HTR-8/SVneo (cell line): Measurements from ENCODE around the gene CCL19.
"Not testable (repeated sequence)": the region's sequence is repeated elsewhere in the genome, so short reads cannot be mapped to it uniquely, and the experiment has no call there.

Source experiments
- DNase-seq: peaks from one replicate; pipeline ENCODE4 v3.0.0; 2011; ENCODE audit warnings: low spot score, mixed read lengths; ENCODE audit not compliant: insufficient read length
- FAIRE-seq: peaks from 2 replicates; lab custom pipeline; 2011; peaks lifted over from hg19 to GRCh38; lab: Jason Lieb, UNC

The CCL19 gene

DNA sequence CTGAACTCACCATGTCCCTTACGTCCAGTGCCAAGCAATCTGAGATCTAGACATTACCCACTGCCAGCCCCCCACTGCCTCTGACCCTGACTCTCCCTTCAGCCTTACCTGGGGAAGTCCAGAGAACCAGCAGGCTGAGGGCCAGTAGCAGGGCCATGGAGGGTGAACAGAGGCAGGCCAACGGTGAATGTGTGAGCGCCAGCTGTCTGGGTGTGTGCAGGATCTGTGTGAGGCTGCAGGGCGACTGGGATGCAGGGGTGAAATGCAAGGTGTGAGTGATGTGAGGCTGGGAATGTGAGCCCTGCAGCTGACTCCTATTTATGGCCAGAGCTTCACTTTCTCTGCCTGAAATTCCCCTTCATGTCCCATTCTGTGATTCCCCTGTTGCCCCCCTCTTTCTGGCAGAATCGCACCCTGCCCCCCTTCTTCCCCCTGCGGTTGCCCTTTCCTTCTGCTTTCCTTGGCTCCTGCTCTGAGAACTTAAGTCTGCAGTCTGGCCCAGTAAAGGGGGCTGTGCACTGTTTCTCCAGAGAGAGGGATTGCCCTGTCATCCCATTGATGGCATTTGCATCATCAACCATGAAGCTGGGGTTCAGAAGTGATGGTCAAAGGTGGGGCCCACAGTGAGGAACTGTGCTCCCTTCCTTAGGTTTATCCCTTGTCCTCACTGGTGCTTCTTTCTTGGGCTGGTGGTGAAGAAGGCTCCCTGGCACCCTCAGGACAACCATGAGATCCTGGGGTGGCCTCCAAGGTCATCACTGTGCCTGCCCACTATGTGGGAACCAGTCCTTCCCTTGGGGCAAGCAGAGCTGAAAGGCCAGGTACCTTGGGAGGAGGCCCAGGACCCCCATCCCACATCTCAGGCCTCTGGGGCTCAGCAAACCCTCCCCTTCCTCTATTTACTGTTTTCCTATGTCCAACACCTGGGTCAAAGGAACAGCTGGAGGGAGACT, at the start of gene CCL19:
Gene CCL19, minus strand, starts transcription at position 294 of the 953 bp plus-strand sequence. Its CDS starts 137 bp downstream, at position 157.
- no peak for DNase-seq
- FAIRE-seq = no peak

DNA sequence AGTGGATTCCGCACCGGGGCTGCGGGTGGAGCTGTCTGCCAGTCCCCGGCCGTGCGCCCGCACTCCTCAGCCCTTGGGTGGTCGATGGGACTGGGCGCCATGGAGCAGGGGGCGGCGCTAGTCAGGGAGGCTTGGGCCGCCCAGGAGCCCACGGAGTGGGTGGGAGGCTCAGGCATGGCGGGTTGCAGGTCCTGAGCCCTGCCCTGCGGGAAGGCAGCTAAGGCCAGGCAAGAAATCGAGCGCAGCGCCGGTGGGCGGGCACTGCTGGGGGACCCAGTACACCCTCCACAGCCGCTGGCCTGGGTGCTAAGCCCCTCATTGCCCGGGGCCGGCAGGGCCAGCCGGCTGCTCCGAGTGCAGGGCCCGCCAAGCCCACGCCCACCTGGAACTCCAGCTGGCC, 49.1 kb upstream of the CCL19 start:
- not testable (repeated sequence) for DNase-seq, FAIRE-seq

DNA sequence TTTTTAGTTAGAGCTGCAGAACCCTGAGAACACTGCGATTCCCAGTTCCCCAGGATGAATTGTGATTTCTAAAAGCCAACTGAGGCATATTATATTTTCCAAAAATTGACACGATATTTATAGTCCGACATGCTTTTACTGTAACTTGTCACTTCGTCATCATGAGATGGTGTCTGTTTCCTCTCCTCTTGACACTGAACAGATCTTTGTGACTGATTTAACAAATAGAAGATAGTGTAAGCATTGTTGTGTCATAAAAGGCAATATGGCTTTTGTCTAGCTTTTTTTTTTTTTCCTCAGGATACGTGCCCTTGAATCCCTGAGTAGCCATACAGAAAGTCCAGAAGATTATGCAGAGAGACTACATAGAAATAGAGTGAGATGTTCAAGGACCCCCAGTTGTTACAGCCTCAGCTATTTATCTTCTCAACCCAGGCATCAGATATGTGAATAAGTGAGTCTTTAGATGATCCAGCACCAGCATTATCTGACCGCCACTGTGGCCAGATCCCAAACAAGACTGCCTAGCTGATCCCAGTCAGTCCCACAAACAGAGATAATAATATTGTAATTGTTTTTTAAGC, 46.7 kb upstream of the CCL19 start:
- no peak for FAIRE-seq
- no peak for DNase-seq

DNA sequence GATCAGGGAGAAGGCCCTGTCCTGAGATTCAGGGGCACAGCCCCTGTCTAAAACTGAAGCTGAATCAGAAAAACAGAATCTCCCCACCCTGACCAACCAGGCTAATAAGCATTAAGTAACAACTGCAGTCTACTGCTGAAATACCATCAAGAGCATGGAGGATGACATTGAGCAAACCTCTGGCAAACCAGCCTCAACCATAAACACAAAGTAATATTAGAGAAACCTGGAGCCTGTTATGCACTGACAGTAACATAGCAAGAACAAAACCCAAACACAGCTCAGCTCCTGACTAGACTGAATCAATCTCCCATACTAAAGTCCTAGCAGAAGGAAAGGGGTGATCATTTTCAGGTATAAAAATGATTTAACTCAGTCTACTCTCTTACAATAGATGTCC, 43.6 kb upstream of the CCL19 start:
- no peak for DNase-seq
- no peak for FAIRE-seq

DNA sequence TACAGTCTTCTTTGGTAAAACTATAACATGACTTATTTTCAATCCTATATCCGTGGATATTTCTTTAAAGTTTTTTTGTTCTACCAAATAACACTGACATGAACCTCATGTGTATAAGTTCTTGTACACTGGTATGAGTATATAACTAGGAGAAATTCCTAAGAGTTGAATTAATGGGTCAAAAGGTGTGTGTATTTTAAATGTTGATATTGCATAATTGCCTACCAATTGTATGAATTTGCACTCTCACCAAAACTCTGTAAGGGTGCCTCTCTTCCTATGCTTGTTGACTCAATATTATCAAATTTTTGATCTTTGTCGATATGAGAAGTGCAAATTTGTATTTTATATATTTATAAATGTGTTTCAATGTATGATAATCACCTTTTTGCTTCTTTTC, 41.8 kb upstream of the CCL19 start:
- FAIRE-seq = no peak

DNA sequence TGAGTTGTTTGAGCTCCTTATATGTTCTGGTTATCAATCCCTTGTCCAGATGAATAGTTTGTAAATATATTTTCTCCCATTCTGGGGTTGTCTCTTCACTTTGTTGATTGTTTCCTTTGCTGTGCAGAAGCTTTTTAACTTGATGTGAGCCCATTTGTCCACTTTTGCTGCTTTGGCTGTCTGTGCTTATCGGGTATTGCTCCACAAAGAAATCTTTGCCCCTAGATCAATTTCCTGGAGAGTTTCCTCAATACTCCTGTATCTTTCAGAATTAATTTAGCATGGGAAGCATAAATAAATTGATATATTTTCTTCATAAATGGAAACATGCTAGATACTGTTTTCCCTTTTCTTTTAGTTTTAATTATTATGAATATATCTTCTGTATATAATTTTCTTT, 41.4 kb upstream of the CCL19 start:
- DNase-seq = no peak
- FAIRE-seq = no peak

More for the DNA sequence above, 41.8 kb upstream of the CCL19 start:
- DNase-seq = no peak

DNA sequence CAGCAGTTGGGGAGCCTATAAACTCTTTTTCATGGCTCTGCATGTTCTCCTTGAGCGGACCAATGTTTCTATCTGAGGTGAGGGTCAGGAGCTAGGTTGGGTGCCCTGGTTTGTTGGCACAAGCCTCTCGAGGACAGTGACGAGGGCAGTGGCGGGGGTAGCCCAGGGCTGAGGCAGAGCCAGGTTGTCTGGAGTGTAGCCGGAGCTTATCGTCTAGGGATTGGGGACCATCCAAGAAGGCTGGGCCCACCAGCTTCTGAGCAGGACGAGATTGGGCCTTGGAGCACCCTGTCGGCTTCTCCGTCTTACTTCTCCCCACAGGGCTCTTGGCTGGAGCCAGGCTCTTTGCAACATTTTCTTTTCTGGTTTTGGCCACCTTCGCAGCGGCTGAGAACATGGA, 32.1 kb upstream of the CCL19 start:
- FAIRE-seq = no peak

DNA sequence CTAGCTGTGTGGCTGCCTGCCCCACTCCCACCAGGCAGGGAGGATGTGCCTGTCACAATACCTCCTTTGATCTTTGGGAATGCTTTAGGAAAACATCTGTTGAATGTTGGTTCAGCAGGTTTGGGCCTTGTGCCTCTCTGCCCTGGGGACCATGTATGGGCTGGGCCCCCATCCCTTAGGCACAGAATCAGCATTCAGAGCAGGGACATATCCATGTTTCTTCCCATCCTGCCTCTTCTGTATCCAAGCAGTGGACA, 28.6 kb upstream of the CCL19 start:
- not testable (repeated sequence) for FAIRE-seq

More for the DNA sequence above, 32.1 kb upstream of the CCL19 start:
- no peak for DNase-seq

DNA sequence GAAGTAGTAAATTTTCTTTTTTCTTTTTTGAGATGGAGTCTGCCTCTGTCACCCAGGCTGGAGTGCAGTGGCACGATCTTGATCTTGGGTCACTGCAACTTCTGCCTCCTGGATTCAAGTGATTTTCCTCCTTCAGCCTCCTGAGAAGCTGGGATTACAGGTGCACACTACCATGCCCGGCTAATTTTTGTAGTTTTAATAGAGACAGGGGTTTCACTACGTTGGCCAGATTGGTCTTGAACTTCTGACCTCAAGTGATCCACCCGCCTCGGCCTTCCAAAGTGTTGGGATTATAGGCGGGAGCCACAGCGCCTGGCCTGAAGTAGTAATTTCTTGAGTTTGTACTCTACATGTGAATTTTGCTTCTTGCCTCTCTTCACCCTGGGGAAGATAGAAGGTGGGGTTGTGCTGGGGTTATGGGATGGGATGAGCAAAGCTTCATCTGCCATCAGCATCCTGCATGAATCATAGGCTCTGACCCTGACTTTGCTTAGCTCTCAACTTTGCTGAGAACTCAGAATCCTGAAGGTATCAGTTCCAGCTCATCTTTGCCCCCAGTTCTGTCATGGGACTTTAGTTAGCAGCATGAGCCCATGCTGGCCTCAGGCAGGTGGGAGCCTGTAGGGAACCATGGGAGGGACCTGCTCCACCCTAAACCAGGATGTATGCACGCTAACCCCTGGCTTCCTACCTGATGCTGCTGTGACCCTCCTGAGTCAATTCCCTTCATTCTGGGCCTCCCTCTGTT, 28.1 kb upstream of the CCL19 start:
- no peak for FAIRE-seq
- DNase-seq = no peak

More for the DNA sequence above, 28.6 kb upstream of the CCL19 start:
- DNase-seq = not testable (repeated sequence)

DNA sequence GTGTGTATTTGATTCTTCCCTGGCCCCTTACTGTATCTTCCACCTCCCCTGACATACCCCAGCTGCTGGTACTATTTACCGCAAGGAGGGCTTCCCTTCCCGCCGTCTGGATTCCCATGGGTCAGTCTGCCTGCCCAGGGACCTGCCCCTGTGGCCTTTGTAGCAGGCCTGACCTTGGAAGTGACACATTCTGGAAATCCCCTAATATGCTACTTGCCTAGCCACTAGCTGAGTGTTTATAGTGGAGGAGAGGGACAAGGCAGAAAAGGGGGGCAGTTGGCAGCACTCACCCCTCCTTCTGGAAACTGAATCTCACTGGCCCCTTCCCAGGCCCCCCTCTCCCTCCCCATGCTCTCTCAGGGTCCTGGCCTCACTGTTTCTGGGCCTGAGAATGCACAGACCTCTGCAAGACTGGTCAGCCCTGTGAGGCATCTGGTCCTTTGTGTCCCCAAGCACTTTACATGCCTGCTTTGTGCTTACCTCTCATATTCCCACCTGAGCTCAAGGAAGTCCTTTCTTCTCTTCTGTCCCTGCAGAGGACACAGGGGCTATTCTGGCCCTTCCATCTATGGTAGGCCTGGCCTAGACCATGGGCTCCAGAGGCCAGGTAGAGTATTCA, 27.0 kb upstream of the CCL19 start:
- FAIRE-seq = no peak
- DNase-seq = no peak

DNA sequence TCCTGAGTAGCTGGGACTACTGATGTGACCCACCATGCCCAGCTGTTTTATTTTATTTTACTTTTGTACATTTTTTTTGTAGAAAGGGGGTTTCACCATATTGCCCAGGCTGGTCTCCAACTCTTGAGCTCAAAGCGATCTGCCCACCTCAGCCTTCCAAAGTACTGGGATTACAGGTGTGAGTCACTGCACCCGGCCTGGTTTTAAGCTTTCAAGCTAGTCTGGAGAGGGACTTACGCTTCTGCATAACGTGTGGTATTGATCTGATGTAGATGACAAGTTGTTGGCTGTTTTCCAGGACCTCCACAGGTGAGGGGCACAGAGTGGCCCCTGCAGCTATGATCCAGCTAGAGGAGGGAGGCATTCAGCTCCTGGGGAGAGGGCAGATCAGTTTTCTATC, 25.6 kb upstream of the CCL19 start:
- FAIRE-seq = no peak

DNA sequence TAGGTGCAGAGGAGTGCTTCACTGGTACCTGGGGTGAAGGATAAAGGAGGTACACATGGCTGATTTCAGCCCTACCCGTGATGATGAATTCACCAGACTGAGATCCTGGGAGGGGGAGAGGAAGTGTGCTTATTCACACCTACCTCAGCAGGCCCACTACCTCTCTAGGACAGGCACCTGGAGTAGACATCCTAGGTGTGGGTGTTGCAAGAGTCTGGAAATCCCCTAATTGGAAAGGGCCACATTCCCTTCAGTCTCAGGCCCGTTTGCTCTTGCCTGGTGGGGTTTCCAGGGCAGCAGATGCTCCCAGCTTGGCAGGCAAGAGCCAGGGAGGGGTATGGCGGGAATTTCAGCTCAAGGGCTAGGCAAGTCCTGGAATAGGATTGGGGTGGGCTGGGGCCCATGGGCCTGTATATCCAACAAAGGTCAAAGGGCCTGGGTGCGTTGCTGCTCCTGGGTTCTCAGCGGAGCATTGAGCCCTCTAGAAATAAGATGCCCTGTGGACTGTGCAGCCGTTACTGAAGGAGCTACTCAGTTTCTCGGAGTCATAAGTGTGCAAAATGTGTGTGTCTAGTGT, 24.7 kb upstream of the CCL19 start:
- FAIRE-seq = no peak

More for the DNA sequence above, 25.6 kb upstream of the CCL19 start:
- DNase-seq = no peak

DNA sequence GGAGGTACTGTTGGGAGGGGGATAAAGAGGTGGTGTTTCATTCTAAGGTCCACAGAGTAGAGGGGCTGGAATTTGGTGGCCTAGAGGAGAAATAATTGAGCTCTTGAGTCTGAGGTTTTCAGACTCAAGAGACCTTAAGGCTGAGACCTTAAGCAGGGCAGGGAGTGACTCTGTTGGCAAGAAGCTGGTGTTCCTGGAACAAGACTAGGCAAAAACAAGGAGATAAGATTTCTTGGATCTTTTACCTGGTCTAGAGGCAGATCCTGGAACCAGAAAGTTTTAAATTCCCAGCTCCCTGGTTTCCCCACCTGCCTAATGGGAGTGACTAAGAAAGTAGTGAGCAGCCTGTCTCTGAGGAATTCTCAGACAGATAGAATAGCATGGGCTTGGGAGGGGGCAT, 22.9 kb upstream of the CCL19 start:
- DNase-seq = no peak
- FAIRE-seq = no peak

More for the DNA sequence above, 24.7 kb upstream of the CCL19 start:
- no peak for DNase-seq

DNA sequence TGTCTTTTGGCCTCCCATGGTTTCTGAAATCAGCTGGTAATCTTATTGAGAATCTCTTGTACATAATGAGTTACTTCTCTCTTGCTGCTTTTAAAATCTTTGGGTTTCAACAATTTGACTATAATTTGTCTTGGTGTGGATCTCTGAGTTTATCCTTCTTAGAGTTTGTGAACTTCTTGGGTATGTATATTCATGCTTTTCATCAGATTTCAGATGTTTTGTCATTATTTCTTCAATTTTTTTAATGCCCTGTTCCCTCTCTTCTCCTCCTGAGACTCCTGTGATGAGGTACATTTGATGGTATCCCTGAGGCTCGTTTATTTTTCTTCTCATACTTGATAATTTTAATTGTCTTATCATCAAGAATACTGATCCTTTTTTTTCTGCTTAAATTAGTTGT, 21.1 kb upstream of the CCL19 start:
- FAIRE-seq = no peak
- no peak for DNase-seq

DNA sequence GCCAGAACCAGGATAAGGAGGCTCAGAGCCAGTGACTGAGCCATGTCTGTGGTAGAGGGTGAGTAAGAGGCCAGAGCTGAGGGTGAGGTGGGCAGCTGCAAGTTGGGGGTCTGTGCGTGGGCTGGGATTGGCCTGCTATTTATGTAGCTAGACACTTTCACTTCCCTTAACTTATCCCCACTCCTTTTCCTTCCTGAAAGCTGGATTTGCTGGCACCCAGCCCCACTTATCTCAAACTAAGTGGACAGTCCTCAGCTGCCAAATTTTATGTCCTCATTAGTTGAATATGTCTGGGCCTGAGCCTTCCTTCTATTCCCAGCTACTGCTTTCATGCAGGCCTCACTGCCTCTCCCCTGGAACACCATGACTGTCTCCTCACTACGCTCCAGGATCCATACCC, 18.9 kb upstream of the CCL19 start, which contains the start of gene CCL21:
Gene CCL21, minus strand, starts transcription at position 114 of the 400 bp plus-strand sequence. Its CDS starts 70 bp downstream, at position 44.
- no peak for FAIRE-seq
- no peak for DNase-seq

DNA sequence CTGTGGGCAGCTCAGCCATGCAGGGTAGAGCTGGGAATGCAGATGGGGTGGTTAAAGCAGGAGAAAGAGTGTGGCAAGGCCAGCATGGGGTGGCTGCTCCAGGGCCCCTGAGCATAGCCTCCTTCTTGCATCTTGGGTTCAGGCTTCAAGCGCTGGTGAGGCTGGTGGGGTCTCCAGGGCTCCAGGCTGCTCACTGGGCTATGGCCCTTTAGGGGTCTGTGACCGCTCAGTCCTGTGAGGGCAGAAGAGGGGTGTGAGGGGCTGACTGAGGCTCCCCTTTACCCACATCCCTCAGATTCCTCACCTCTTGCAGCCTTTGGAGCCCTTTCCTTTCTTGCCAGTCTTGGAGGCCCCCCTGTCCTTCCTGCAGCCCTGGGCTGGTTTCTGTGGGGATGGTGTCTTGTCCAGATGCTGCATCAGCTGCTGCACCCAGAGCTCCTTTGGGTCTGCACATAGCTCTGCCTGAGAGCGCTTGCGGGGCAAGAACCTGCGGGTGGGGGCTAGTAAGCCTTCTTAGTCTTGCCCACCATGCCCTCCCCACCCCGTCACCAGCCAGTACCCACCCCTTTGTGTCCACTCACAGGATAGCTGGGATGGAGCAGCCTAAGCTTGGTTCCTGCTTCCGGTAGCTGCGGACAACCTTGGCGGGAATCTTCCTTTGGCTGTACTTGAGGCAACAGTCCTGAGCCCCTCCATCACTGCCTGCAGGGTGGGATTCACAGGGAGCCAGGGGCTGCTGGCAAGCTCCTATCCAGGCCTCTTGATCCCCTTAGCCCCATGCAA, 18.3 kb upstream of the CCL19 start:
- FAIRE-seq (no peak), DNase-seq (no peak)

DNA sequence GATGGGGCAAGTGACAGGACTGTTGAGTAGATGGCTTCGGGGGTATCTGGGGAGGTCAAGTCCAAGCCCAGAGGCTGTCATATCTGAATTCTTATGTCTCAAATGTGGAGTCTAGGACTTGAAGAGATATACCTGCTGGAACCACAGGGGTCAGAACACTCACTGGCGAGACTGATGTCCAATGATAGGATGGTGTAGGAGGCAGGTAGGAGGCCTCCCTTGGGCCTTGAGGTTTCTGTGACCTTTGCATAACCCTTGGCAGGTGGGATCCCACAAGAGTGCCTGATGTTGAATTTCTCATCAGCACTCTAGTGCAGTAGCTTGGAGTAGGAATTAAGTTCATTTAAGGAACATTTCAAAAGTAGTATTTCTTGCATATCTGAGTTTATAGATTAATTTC, 16.1 kb upstream of the CCL19 start:
- no peak for FAIRE-seq
- no peak for DNase-seq

DNA sequence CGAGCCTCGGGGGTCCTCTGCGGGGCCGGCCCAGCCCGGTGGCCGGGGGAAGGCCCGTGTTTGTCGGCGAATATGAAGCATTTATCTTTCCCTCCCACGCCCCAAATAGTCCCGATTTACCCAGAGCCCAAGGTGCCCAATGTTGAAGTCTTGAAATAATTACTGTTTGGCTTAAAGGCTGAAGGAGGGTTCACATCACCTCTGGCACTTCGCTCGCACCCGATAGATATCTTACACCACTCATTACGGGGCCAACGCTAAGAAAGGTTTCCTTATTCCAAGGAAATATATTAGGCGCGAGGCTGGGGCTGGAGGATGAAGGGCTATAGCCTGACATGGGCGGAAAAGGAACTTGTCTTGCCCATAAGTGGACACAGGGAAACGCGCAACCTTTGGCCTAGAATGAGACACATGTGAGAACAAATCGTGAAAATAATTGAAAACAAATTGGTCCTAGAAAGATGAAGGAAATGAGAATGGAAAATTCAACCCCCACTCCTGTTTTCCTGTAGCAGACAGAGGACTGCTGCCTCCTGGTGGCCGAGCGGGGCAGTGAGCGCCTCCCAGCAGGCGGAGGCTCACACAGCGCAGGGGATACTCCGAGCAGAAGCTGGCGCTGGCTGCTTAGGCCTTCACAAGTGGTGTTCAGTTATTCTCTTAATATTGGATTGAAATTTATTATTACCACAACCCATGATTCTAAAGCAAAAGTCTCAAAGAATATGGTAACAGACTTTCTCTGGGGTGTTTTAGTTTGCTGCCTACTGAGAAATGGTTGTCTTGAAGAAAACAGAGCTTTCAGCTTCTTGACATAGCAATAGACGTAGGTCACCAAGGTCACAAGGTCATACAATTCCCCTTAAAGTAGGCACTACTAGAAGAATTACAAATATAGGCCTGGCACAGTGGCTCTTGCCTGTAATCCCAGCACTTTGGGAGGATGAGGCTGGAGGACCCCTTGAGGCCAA, 11.0 kb upstream of the CCL19 start:
- DNase-seq = peak; percentile 72
- FAIRE-seq = no peak
